ENCODE measurements around the gene SLC45A1. TPM values are rescaled to one million over a fixed set of nuclear protein-coding genes. Genes with fewer than 3 reads are reported as not detected.
"Not testable (repeated sequence)": the region's sequence is repeated elsewhere in the genome, so short reads cannot be mapped to it uniquely, and the experiment has no call there.

The SLC45A1 gene
- total RNA-seq, 3 donors from 2014 or later: 0.73 to 3.6 (median 1.9) TPM

DNA sequence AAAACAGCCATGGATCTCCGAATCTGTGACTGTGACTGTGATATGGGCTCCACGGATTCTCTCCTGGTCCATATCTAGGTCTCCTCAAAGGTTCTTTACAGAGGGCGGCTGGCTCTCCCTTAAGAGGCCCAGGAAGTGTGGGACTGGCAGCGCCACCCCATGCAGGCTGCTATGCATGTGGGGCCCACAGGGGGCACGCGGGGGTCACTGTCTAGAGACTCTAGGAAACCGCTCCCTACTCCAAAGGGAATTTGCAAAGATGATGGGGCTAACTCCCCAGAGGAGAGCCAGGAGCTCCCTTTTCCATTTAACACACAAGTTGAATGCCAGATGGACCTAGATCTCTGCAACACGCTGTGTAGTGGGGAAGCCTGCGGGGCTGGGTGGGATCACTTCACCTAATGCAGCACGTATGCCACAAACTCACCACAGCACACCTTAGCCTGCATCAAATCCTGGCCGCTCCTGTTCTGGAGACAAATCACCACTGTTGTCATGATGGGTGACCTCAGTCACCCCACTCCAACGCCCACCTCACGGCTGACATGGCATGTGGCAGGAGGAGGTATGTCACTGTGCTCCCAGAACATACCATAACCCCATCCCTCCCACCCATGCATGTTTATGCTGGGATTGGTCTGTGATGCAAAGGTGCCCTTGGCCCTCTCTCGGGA lies 61.7 kb downstream of the SLC45A1 start:
- Histone ChIP-seq H3K27ac (peak overlapping the region; percentile 73 to 85), H3K4me3 (no peak overlapping the region), H3K4me1 (peaks cover 7 to 15% of the 10 kb centered on the region in 2 donors), H3K27me3 (no peaks in the 10 kb centered on the region), H3K36me3 (no peaks in the 10 kb centered on the region), H3K9me3 (no peaks in the 10 kb centered on the region)
- intact Hi-C loops (cut with DNase I; ENCODE audit: low total_unique reads): no loop called here
- DNase-seq (ENCODE audit: low spot score in 2 of 2): no peak
- TF ChIP-seq, protein P1, sequence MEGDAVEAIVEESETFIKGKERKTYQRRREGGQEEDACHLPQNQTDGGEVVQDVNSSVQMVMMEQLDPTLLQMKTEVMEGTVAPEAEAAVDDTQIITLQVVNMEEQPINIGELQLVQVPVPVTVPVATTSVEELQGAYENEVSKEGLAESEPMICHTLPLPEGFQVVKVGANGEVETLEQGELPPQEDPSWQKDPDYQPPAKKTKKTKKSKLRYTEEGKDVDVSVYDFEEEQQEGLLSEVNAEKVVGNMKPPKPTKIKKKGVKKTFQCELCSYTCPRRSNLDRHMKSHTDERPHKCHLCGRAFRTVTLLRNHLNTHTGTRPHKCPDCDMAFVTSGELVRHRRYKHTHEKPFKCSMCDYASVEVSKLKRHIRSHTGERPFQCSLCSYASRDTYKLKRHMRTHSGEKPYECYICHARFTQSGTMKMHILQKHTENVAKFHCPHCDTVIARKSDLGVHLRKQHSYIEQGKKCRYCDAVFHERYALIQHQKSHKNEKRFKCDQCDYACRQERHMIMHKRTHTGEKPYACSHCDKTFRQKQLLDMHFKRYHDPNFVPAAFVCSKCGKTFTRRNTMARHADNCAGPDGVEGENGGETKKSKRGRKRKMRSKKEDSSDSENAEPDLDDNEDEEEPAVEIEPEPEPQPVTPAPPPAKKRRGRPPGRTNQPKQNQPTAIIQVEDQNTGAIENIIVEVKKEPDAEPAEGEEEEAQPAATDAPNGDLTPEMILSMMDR (IDR thresholded peaks at IDR 0.05): no peak
- TF ChIP-seq POLR2A (IDR thresholded peaks at IDR 0.05) (no peak), POLR2AphosphoS5 (IDR thresholded peaks at IDR 0.05) (no peak)

DNA sequence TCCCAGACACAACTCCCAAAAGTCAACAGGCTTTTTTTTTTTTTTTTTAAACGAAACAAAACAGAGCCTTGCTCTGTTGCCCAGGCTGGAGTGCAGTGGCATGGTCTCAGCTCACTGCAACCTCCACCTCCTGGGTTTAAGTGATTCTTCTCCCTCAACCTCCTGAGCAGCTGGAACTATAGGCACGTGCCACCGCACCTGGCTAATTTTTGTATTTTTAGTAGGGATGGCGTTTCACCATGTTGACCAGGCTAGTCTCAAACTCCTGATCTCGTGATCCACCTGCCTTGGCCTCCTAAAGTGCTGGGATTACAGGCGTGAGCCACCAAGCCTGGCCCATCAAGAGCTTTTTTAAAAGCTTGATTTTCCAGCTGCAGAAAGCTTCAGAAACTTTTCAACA lies 62.4 kb downstream of the SLC45A1 start:
- H3K36me3 ChIP-seq; intact Hi-C loops (cut with DNase I; ENCODE audit: low total_unique reads); H3K9me3 ChIP-seq; H3K27me3 ChIP-seq; DNase-seq (ENCODE audit: low spot score in 2 of 2); H3K4me3 ChIP-seq: not testable (repeated sequence)
- Histone ChIP-seq H3K27ac (peak overlapping the region in 1 of 2 donors; percentile 70), H3K4me1 (peaks cover 7 to 15% of the 10 kb centered on the region in 2 donors)

DNA sequence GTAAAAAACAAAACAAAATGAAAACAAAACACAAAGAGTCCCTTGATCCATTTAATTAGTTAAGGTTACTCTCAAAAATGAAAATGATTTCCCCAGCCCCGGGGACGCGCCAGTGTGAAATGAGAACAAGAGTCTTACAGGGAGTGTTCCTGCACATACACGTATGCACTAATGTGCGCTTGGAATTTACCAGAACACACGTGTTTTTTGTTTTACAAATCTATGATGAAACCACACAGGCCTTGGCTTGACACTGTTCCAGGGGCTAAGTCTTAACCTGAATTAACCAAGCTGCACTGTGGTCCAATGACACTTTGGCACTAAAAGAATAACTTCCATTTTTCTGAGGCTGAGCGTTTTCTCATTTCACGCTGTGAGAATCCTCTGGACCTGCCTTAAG lies 63.7 kb downstream of the SLC45A1 start:
- no peaks in the 10 kb centered on the region for H3K9me3 ChIP-seq
- peaks cover 7 to 15% of the 10 kb centered on the region in 2 donors for H3K4me1 ChIP-seq
- peak overlapping the region; percentile 41 to 70 for H3K27ac ChIP-seq
- no peak overlapping the region for H3K4me3 ChIP-seq
- TF ChIP-seq, protein P1 (IDR thresholded peaks at IDR 0.05): no peak
- TF ChIP-seq POLR2A (IDR thresholded peaks at IDR 0.05) (no peak), POLR2AphosphoS5 (IDR thresholded peaks at IDR 0.05) (no peak)
- no peaks in the 10 kb centered on the region for H3K27me3 ChIP-seq
- no peak for DNase-seq (ENCODE audit: low spot score in 2 of 2)
- intact Hi-C loops (cut with DNase I; ENCODE audit: low total_unique reads): no loop called here
- no peaks in the 10 kb centered on the region for H3K36me3 ChIP-seq

DNA sequence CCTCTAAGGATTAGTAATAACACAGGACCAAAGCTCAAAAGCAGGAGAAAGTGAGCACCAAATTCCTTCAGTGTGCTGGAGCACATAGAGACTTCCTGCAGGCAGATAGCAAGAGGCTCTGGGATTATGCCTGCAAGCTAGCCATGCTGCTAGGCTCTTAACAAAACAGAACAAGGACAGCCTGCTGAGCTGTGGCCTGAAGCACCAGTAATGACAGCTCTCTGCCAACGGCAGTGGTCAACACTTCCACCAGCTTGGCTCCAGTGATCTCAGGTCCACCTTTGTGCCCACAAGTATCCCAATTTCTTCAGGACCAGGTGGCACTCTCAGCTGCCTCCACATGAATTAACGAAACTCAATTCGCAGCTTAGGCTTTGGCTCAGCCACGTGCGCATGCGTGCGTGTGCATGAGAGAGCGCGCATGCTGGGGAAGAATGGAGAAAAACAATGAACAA lies 64.2 kb downstream of the SLC45A1 start:
- Histone ChIP-seq H3K4me1 (peaks cover 7 to 15% of the 10 kb centered on the region in 2 donors), H3K4me3 (no peak overlapping the region), H3K27ac (peak overlapping the region; percentile 41 to 70), H3K27me3 (no peaks in the 10 kb centered on the region), H3K36me3 (no peaks in the 10 kb centered on the region), H3K9me3 (no peaks in the 10 kb centered on the region)
- DNase-seq (ENCODE audit: low spot score in 2 of 2): no peak
- TF ChIP-seq POLR2AphosphoS5 (IDR thresholded peaks at IDR 0.05) (no peak), POLR2A (IDR thresholded peaks at IDR 0.05) (no peak)
- TF ChIP-seq, protein P1 (IDR thresholded peaks at IDR 0.05): no peak
- intact Hi-C loops (cut with DNase I; ENCODE audit: low total_unique reads): no loop called here

DNA sequence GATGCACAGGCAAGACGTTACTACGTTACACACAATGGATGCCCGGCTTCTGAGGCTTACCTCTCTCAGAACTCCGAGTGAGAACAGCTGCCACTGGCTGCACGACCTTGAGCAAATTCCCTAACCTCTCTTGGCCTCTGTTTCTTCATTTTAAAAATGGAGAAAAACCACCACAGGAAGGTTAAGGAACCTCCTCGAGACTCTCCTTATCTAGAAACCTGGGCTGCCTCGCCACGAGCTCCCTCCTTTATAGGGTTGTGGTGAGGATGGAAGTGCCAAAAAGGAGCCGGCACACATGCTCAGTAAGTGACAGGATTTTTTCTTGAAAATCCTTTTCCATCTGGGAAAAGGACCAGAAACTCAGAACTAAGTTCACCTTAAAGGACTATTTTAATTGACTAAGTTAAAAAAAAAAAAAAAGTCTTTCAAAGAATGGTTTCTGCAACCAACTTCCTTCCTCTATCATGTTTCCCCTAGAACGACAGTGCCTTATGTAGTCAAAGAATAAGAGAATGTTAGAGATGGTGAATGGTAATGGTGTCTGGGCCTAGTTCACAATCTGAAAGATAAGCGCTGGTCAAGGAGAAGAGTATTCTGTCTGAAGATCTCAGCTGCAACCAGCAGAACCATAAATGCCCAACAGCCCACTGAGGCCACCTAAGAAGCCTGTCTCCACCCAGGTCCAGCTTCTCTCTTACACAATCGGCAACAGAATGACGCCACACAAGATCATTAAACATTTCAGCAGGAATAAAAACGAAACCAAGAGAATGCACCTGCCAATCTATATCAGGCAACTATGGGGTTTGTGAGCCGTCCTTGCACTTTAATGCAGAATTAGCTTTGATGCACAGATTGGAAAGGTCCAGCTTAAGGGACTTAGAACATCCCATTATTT lies 64.9 kb downstream of the SLC45A1 start:
- H3K27ac ChIP-seq: peak overlapping the region in 1 of 2 donors; percentile 22
- intact Hi-C loops (cut with DNase I; ENCODE audit: low total_unique reads): no loop called here
- no peak for DNase-seq (ENCODE audit: low spot score in 2 of 2)

More for the DNA sequence above, 64.9 kb downstream of the SLC45A1 start:
- Histone ChIP-seq H3K9me3 (no peaks in the 10 kb centered on the region), H3K27me3 (no peaks in the 10 kb centered on the region), H3K4me3 (no peak overlapping the region), H3K36me3 (no peaks in the 10 kb centered on the region), H3K4me1 (peaks cover 7 to 15% of the 10 kb centered on the region in 2 donors)
- no peak for TF ChIP-seq POLR2AphosphoS5 (IDR thresholded peaks at IDR 0.05)
- no peak for TF ChIP-seq POLR2A (IDR thresholded peaks at IDR 0.05)
- TF ChIP-seq, protein P1 (IDR thresholded peaks at IDR 0.05): no peak
